Esophagus muscularis mucosa (tissue), 4 donors: ENCODE results near the gene PCMT1.

ENCODE experiments used
- CTCF ChIP-seq, 3 experiments: fragments of 200-600 bp in 2 of 3; fragments of 450-650 bp in 1 of 3; sonication (generic) in 2 of 3; IDR thresholded peaks; one replicate each; pipeline ENCODE4 v1.5.1; 2017 to 2019; ENCODE audit warnings: antibody characterized with exemption in 3 of 3, mild to moderate bottlenecking in 2 of 3, moderate library complexity in 1 of 3
- EP300 ChIP-seq: sonication (generic); formaldehyde crosslinking; IDR thresholded peaks from one replicate; pipeline ENCODE4 v1.6.1; 2017; ENCODE audit warnings: antibody characterized with exemption
- POLR2A ChIP-seq: fragments of 450-650 bp; IDR thresholded peaks from one replicate; pipeline ENCODE4 v1.6.1; 2017; ENCODE audit warnings: antibody characterized with exemption, moderate library complexity, mild to moderate bottlenecking, low read depth
- POLR2AphosphoS5 ChIP-seq, 2 donors: sonication (generic); formaldehyde crosslinking; IDR thresholded peaks; one replicate each; pipeline ENCODE4 v1.6.1; 2017; ENCODE audit warnings: antibody characterized with exemption in 2 of 2

GRCh38 chr6:149725785-149726184 lies 23.8 kb upstream of the PCMT1 start:
- TF ChIP-seq CTCF (IDR thresholded peaks at IDR 0.05) (no peak), POLR2A (no peak), POLR2AphosphoS5 (IDR thresholded peaks at IDR 0.05) (no peak), EP300 (no peak)
